ENCODE data around the gene NLRP13. TPM values are rescaled to one million over a fixed set of nuclear protein-coding genes. Genes with fewer than 3 reads are reported as not detected.

The NLRP13 gene
- polyA plus RNA-seq, 1 of the 3 experiments (the other 2 are of a cell fraction): not detected

DNA sequence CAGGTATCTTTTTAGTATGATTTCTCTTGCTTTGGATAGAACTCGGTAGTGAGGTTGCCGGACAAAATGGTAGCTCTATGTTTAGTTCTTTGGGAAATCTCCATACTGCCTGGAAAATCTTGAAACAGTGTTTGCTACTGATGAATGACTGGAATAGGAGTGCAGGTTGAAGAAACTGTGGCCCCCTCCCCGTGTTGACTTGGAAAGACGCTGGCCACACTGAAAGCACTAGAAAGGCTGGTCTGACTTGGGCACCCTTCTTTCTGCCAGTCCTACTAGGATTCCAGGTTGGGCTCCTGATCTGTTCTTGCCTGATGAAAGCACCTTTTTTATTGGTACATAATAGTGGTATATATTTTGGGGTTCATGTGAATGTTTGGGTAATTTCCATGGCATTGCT, 49.5 kb downstream of the NLRP13 start:
- Histone ChIP-seq H3K4me2 (no peak overlapping the region), H3K9me2 (no peaks in the 10 kb centered on the region), H3K27ac (ENCODE audit: low read depth in 2 of 2, low read length in 1 of 2) (no peak overlapping the region), H3K79me2 (ENCODE audit: insufficient read depth) (no peaks in the 10 kb centered on the region), H3F3A (replicated peaks; ENCODE audit: insufficient read depth) (no peaks in the 10 kb centered on the region), H3K4me1 (ENCODE audit: control insufficient read depth in 1 of 2, insufficient read depth in 2 of 2, low read depth in 1 of 2, low read length in 1 of 2) (no peaks in the 10 kb centered on the region), H2AFZ (ENCODE audit: low read depth) (no peak overlapping the region), H3K9ac (no peak overlapping the region), H3K4me3 (ENCODE audit: low read depth in 2 of 2, low read length in 1 of 2) (no peak overlapping the region), H3K36me3 (replicated peaks in 1 of 2; ENCODE audit: control insufficient read depth in 1 of 2, insufficient read depth in 2 of 2, low read length in 1 of 2) (no peaks in the 10 kb centered on the region), H3K27me3 (ENCODE audit: insufficient read depth) (peaks cover 4% of the 10 kb centered on the region; the same call in 1 of the 2 replicates), H4K20me1 (ENCODE audit: insufficient read depth) (no peaks in the 10 kb centered on the region), H3K9me3 (no peaks in the 10 kb centered on the region)
- ChIA-PET POLR2A (no interaction called here), CTCF (no interaction called here)
- TF ChIP-seq SMC3 (IDR thresholded peaks at IDR 0.05; ENCODE audit: low read depth, low read length): no peak
- no peak for TF ChIP-seq NFIC (IDR thresholded peaks at IDR 0.05; ENCODE audit: borderline replicate concordance)
- TF ChIP-seq MXI1 (IDR thresholded peaks at IDR 0.05; ENCODE audit: low read depth, low read length): no peak
- TF ChIP-seq, protein P1, sequence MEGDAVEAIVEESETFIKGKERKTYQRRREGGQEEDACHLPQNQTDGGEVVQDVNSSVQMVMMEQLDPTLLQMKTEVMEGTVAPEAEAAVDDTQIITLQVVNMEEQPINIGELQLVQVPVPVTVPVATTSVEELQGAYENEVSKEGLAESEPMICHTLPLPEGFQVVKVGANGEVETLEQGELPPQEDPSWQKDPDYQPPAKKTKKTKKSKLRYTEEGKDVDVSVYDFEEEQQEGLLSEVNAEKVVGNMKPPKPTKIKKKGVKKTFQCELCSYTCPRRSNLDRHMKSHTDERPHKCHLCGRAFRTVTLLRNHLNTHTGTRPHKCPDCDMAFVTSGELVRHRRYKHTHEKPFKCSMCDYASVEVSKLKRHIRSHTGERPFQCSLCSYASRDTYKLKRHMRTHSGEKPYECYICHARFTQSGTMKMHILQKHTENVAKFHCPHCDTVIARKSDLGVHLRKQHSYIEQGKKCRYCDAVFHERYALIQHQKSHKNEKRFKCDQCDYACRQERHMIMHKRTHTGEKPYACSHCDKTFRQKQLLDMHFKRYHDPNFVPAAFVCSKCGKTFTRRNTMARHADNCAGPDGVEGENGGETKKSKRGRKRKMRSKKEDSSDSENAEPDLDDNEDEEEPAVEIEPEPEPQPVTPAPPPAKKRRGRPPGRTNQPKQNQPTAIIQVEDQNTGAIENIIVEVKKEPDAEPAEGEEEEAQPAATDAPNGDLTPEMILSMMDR (IDR thresholded peaks at IDR 0.05): no peak
- TF ChIP-seq NRF1 (IDR thresholded peaks at IDR 0.05; ENCODE audit: low read depth, low read length): no peak
- TF ChIP-seq RCOR1 (IDR thresholded peaks at IDR 0.05; ENCODE audit: low read length): no peak
- TF ChIP-seq FOXM1 (IDR thresholded peaks at IDR 0.05; ENCODE audit: low read depth): no peak
- TF ChIP-seq GATA2 (CRISPR knock-in tag; IDR thresholded peaks at IDR 0.05): no peak
- no peak for TF ChIP-seq TEAD4 (IDR thresholded peaks at IDR 0.05; ENCODE audit: borderline replicate concordance, insufficient read depth)
- TF ChIP-seq EP300 (IDR thresholded peaks at IDR 0.05; ENCODE audit: borderline replicate concordance in 1 of 2, low read depth in 1 of 2, low read length in 1 of 2): no peak
- no peak for TF ChIP-seq CHD2 (IDR thresholded peaks at IDR 0.05; ENCODE audit: low read length, partially characterized antibody)
- no peak for TF ChIP-seq EZH2phosphoT487 (IDR thresholded peaks at IDR 0.05; ENCODE audit: borderline replicate concordance, low read depth)
- TF ChIP-seq, protein P2, sequence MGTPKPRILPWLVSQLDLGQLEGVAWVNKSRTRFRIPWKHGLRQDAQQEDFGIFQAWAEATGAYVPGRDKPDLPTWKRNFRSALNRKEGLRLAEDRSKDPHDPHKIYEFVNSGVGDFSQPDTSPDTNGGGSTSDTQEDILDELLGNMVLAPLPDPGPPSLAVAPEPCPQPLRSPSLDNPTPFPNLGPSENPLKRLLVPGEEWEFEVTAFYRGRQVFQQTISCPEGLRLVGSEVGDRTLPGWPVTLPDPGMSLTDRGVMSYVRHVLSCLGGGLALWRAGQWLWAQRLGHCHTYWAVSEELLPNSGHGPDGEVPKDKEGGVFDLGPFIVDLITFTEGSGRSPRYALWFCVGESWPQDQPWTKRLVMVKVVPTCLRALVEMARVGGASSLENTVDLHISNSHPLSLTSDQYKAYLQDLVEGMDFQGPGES (IDR thresholded peaks at IDR 0.05; ENCODE audit: low read depth, low read length): no peak
- DNase-seq: no peak
- WGBS (ENCODE audit: low lambda C conversion rate): 0% methylated on average over 4 of the region's 4 CpGs

DNA sequence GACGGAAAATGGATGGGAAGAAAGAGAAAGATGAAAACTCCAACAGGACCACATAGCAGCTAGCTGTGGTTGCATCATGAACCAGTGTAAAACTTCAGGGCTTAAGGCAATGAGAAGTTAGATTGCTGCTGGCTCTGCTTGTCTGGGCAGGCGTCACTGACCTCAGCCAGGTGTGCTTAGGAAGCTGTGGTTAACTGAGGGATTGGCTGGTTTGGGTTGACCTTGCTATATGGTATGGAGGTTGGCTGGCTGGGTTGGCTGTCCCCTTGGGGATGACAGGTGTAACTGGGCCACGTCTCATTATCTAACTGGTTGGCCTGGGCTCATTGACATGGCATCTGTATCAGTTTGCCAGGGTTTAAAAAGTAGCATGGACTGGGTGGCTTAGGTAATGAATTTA, 54.9 kb downstream of the NLRP13 start:
- no peak overlapping the region for H3K4me2 ChIP-seq
- no peaks in the 10 kb centered on the region for H4K20me1 ChIP-seq (ENCODE audit: insufficient read depth)
- H3K9me3 ChIP-seq: no peaks in the 10 kb centered on the region
- H2AFZ ChIP-seq (ENCODE audit: low read depth): no peak overlapping the region
- ChIA-PET CTCF (interaction anchor here (0.6 kb wide), 1 partner anchor 57 kb away, joined by 3 read pairs; no protein-coding TSS in a partner anchor), POLR2A (no interaction called here)
- no peaks in the 10 kb centered on the region for H3K4me1 ChIP-seq (ENCODE audit: control insufficient read depth in 1 of 2, insufficient read depth in 2 of 2, low read depth in 1 of 2, low read length in 1 of 2)
- TF ChIP-seq, protein P1 (IDR thresholded peaks at IDR 0.05): no peak
- H3K9me2 ChIP-seq: no peaks in the 10 kb centered on the region
- no peak for DNase-seq
- no peaks in the 10 kb centered on the region for H3K36me3 ChIP-seq (replicated peaks in 1 of 2; ENCODE audit: control insufficient read depth in 1 of 2, insufficient read depth in 2 of 2, low read length in 1 of 2)
- no peak overlapping the region for H3K27ac ChIP-seq (ENCODE audit: low read depth in 2 of 2, low read length in 1 of 2)
- 4% methylated on average over 3 of the region's 3 CpGs for WGBS (ENCODE audit: low lambda C conversion rate)
- peaks cover 16% of the 10 kb centered on the region; the same call in 1 of the 2 replicates for H3K27me3 ChIP-seq (ENCODE audit: insufficient read depth)
- no peak overlapping the region for H3K9ac ChIP-seq
- H3F3A ChIP-seq (replicated peaks; ENCODE audit: insufficient read depth): no peaks in the 10 kb centered on the region
- no peaks in the 10 kb centered on the region for H3K79me2 ChIP-seq (ENCODE audit: insufficient read depth)
- no peak overlapping the region for H3K4me3 ChIP-seq (ENCODE audit: low read depth in 2 of 2, low read length in 1 of 2)

Data from SK-N-SH (cell line).